RKO (cell line): ENCODE data around the gene ASIC2.

Source experiments
- DNase-seq: peaks from one replicate; pipeline ENCODE4 v3.0.0-alpha.2; 2016; ENCODE audit warnings: low spot score

ASIC2 gene

DNA sequence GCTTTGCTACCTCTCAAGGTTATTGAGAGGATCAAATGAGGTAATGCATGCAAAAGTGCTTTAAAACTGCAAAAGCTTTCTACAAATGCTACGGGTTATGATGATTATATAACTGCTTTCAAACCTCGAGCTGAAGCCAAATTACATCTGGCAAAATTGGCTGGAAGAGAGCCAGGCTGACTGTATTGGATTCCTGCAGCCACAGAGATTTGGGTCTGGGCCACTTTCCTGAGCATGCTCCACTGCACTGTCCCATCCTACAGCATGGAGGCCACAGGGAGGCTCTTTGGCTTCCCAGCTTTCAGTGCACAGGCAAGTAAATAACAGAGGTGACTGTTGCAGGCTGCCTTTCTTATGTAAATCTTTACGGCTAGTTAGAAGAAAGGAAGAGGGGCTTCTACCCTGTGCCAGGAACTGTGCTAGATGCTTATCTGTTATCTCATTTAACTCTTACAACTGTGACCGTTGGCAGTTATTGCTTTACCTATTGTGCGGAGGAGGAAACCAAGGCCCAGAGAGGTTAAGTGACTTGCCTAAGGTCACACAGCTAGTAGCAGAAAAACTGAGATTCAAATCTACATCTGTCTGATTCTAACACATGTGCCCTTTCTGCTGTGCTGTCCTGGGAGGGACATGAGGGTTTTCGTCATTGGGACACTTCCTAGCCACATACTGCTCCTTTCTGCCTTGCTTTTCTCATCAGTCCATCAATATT, 179.7 kb downstream of the ASIC2 start:
- DNase-seq, result no peak

DNA sequence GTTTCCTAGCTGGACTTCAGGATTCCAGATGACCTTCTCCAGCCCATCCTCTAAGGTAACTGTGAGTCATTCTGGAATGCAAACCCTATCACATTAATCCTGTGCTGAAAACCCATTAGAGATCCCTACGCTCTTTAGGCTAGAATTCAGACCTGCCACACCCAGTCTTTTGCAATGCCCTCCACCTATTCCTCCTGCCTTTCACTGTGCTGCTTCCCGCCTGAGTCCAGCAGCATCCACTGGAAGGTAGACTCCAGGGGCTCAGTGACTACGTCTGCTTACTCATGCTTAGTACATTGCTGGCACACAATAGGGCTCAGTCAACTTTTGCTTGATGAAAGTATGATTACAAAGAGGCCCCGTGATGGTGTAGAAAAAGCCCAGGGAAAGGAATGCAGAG, 180.3 kb downstream of the ASIC2 start:
- DNase-seq, result peak; percentile 62

DNA sequence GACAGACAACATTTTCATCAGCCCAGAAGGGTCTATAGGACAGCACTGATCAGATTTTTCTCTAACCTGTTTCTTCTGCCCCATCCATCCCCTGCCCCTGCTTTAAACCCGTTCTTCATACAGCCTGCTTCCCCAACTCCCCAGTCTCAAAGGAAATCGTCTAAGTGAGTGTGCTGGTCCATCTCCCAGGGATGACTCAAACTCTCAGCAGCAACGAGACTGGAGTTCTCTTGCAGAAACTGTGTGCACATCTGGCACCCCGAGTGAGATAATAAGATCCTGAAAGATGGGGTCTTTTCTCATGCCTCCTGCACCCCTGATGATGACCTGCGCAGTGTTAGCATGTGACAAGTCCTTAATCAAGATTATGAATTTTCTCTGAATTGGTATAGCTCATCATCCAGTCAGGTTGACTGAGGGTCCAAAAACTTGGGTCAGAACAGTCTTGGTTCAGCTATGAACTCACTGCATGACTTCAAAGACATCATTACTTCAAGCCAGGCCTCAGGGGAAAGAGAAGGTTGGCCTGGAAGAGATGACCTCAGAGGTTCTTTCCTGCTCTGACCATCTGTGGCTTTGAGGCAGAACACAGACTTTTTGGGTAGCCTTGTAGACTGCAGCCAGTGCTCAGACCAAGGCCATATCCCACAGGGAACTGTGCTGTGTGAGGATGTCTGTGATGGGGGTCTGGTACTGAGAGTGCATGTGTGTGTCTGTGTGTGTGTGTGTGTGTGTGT, 183.6 kb downstream of the ASIC2 start:
- DNase-seq, result no peak

DNA sequence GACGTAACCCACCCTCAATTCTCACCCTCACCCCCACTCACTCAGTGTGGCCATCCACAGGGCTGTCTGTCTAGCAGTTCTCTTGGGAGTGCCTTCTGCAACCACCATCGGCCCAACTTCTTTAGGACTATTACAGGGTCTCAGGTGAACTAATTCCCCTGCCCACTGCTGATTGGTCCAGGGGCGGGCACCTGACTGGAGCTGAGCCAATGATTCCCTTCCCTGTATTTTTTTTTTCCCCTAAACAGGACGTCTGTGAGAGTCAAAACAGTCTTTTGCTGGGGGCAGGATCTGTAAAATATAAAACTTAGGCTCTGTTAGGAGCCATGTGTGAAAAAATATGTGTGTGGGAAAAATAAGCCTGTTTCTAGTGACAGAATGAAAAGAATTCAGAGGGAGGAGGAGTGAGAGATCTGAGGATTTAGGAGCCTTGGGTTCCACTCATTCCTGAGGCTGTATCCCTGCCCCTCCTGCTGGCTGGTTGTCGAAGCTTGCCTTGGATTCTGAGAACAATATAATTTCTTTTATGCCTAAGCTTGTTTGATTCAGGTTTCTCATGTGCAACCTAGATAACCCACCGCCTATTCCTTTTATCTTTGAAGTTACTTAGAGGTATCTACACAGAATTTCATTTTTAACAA, 186.4 kb downstream of the ASIC2 start:
- DNase-seq, result no peak

DNA sequence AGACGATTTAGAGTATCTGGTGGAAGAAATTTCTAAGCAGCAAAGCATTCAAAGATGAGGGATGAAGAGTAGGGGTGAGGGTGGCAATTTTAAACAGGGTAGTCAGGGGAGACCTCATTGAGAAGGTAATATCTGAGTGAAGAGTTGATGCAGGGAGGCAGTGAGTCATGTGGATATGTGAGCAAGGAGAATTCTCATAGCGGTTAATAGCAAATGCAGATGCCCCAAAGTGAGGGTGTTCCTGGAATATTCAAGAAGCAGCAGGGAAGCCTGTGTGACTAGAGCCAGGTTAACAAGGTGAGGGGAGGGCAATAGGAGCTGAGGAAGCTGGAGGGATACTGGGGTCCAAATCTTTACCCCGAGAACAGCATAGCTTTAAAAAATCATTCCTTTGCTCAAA, 187.2 kb downstream of the ASIC2 start:
- no peak for DNase-seq

DNA sequence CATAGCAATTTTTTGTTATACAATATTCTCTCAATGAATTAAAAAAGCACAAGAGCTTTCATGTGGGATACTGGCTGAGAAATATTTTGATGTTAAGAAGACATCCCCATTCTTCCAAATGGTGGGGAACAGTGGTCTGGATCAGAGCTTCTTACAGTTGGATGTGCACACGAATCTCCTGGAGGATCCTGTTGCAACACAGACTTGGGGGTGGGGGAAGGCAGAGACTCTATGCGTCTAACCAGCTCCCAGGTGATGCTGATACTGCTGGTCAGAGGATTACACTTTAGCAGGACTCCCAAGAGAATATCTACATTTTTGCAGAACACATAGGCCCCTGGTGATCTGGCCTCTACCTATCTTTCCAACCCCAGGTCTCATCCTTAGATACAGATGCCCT, 193.2 kb downstream of the ASIC2 start:
- no peak for DNase-seq

DNA sequence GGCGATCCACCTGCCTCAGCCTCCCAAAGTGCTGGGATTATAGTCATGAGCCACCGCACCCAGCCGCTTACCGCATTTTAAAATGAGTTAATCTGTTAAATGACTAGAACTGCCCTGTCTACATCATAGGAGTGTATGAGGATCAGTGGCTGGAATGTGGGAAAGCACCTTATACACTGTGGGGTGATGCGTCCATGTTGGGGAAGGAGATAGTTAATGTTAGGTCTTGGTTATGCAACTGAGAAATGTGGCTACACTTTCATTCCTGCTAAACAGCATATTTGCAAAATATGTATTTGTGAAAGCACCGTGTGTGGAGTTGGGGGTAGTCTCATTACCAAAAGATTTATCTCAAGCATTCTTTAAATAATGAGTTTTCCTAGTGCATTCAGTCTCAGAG, 193.8 kb downstream of the ASIC2 start:
- DNase-seq, result no peak

DNA sequence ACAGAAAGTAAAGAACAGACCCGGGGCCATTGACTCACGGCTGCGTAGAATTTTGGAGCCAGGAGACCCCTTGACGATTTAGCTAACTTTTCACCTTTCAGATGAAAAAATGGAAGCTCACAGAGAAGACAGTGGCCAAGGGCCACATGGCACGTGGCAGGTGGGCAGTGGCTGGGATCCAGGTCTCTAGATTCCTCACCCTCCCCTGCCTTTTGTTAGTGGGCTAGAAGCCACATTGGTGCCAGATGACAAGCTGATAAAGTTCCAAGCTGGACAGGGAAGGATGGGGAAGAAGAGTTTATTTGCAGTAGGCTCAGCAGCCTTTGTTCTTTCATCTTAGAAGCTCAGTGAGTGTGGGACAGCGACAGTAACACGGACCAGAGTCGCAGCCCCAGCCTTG, 195.7 kb downstream of the ASIC2 start:
- no peak for DNase-seq

DNA sequence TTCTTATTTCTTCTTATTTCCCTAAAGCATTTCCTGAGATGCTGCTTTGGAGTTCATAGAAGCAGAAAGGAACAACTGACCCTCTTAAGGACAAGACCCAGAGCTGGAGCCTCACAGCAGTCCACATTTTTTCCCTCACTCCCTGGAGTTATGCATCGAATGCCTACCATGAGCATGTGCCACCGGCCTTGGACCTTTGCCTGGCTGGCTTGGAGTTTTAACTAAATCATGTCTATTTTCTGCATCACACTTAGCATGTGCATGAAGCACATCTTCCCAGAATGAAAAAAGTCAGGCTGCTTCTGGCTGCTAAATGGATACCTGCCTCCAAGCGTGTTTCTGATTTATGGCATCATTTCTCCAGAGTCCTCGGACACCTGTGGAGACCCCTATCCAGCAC, 196.9 kb downstream of the ASIC2 start:
- no peak for DNase-seq

DNA sequence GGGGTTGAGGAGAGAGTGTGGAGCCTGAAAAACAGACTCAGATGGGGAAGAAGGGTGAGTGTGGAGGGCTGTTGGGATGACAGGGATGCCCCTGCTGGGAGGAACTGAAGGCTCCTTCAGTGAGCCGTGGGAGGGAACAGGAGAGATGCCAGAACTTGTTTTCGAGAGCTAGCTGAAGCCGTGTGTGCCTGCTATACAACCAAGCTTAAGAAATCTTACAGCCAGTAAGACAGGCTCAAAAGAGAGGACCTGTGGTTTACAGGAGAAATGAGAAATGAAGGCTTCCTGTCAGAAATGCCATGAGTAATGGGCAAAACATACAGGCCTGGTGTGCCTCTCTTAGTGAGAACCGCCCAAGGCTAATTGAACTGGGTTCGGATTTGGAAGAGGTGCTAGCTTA, 201.8 kb downstream of the ASIC2 start:
- DNase-seq, result no peak

DNA sequence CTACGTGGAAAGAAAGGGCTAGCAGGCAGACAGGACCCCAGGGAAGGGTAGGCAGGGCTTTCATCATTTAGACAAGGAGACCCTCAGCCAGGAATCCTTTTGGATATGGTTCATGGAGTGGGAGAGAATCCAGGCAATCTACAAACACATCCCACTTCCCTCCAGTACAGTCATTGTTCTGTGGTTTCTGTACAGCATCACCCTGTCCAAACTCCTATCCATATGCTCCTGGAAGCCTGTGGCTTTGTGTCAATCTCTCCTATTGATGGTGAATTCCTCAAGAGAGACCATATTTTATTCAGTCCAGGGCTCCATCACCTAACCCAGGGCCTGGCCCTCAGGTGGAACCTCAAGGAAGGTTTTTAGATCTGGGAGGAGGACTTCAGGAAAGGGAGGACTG, 202.3 kb downstream of the ASIC2 start:
- no peak for DNase-seq

DNA sequence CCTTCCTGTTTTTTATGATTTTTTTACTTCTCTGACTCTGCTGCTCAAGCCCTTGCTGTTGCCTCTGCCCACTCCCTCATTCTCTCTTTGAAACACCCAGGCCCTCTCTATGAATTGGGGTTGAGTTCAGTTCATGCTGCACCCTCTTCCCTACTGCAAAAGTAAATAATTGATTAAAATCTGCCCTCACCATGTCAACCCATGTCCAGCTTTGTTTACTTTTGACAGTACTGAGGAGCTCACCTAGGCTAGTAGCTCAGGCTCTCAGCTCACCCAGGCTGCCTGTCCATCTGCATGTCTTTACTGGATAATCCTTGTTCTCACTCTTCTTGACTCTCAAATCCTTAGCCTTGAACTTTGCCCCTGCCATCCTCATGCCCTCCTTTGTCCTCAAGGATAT, 206.2 kb downstream of the ASIC2 start:
- no peak for DNase-seq

DNA sequence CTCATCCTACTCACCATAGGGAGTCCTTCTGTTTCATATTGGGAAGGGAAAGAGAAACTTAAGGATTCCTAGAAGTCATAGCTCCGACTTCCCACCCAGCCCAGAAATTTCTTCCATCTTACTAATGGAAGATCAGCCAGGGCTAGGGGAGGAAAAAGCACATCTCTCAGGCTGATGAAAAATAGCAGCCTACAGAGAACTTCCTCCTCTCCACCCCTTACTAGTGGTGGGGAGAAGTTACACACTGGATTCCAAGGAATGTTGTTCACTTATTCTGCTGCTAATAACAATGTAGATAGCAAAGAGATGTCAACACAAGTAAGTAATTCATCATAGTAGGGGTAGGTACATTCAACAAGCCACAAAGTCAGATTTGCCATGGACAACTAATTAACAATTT, 207.1 kb downstream of the ASIC2 start:
- no peak for DNase-seq

DNA sequence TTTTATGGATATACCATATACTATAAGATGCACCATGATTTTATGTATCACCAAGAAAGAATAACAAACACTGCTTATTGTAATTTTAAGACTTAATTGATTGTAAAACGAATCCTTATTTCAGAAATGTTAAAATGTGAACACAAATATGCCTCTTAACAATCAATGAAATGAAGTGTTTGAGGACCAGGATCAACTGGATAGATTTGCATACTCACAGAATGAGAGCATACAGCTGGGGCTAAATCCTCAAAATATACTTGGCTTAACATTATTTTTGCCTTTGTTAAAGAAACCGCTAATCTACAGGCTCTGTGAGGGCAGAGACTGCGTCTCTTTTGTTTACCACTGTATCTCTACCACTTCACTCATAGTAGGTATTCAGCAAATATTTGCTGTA, 207.8 kb downstream of the ASIC2 start:
- no peak for DNase-seq

DNA sequence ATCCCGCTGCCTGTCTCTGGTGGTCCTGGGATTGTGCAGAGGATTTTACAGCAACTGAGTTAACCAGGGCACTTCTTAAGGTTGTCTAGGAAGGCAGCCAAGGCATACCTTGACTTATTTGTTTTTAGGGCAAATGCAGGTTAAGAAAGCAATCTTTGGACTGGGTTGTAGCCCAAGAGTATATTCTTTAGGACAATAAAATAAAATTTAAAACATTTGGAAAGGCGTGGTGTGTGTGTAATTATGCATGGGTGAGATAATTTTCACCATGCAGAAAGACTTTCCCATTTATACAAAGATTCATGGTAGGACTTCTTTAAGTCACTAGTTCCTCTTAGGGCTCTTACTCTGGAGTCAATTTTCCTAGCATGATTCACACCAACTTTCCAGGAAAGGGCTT, 208.3 kb downstream of the ASIC2 start:
- no peak for DNase-seq

DNA sequence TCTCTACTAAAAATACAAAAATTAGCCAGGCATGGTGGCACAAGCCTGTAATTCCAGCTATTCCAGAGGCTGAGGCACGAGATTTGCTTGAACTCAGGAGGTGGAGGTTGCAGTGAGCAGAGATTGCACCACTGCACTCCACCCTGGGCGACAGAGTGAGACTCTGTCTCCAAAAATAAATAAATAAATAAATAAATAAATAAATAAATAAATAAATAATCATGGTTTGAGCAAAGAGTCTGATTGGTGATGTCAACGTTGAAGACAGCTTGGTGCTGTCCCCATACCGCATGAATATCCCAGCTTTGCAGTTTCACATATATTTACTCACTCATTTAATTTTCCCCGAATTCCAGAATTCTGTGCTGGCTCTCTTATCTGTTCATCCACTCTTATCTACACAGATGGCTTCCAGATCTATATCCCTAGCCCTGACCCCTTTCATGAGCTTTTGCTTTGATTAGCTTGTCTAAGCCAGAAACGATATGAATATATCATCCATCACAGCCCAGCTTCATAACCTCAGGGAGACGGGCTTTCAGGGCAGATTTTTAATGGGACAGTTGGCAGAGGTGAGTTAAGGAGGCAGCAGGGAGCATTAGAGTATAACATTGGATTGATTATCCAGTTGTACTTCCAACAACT, 210.4 kb downstream of the ASIC2 start:
- no peak for DNase-seq

DNA sequence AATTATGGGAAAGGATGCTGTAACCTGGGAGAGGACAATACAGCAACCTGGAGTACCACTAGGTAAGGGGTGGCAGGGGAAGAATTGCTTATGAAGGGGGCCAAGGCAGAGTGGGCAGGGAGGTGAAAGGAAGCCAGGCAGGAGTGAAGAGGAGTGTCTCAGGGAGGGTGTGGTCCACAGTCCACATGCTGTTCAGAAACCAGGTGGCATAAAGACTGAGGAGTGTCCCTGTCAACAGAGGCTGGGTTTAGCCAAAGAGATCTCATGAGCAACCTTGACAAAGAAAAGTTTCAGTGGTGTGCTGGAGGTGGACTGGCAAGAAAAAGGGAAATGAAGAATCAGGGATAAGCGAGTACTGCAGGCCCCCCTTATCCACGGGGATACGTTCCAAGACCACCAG, 213.0 kb downstream of the ASIC2 start:
- no peak for DNase-seq

DNA sequence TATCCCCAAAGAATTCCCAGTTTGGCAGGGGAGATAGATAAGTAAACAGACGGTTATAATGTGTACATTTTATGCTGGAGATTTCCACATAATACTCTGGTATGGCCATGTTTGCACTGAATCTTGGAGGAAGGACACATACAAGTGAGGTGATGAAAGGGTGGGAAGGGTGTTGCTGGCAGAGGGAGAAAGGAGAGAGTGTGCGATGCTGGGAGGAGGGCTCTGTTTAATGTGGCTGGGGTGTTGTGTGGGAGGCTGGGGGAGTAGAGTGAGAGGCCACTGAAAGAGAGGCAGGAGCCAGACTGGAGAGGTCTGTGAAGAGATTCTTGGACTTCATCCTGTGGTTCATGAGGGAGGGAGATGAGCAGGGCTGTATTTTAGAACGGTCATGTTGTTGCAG, 213.9 kb downstream of the ASIC2 start:
- no peak for DNase-seq

DNA sequence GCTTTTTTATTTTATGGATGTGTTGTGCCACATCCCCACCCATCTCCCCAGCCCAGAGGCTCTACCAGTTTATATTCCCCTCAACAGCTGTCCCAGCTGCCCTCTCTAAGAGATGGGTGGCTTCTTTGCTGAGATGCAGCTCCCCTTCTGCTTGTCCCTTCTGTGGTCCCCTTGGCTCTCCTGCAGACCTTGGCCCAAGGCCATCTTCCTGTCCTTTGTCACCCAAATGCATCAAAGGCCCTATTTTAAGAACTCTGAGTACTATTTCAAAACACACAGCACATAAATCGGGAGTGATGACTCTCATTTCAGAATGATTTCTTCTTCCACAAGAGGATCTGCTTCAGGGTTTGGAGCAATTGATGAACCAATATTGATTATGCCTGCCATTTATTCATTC, 216.1 kb downstream of the ASIC2 start:
- no peak for DNase-seq

DNA sequence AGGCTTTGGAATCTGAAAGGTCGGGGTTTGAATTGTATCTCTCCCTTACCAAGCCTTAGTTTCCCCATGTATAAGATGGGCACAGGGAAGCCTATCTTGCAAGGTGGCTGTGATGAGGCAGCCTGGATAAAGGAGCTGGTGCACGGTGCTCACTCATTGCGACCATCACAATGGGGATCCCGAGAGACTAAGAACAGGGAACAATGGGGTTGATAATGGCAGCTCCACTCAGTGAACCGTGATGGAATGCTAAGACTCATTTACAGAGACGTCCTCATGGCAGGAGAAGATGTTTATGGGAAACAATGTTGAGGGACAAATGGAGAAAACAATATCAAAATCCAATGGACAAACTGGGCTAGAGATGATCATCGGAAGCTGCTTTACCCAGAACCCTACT, 219.7 kb downstream of the ASIC2 start:
- DNase-seq, result no peak

DNA sequence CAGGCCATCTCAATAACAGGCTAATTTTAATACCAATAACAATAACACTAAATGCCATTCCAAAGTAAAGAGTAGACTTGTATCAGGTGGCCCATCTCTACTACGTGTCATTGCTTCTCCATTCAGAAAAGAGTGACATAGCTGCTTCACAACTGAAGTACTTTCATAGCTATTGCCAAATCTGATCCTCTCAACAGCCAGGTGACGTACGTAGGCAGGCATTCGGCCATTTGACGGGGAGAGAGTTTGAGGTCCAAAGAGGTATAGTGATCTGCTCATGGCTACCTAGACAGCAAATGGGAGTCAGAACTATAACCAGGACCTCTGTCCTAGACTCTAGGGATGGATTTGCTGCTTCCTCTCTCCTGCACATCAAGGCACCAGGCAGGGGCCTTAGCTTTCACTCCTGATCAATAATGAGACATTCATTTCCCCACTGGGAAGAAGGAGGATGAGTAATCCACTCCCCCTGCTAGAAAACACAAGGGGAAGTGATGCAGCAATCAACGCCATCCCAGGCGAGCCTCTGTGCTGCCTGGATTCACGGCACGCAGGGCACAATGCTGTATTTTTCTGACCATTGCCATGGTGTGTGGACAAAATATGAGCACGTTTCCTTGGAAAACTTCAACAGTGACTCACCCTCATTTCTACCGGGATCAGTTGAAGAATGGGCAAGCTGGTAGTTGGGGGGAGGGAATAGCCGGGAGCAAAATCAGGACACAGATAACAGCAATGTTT, 220.5 kb downstream of the ASIC2 start:
- no peak for DNase-seq

DNA sequence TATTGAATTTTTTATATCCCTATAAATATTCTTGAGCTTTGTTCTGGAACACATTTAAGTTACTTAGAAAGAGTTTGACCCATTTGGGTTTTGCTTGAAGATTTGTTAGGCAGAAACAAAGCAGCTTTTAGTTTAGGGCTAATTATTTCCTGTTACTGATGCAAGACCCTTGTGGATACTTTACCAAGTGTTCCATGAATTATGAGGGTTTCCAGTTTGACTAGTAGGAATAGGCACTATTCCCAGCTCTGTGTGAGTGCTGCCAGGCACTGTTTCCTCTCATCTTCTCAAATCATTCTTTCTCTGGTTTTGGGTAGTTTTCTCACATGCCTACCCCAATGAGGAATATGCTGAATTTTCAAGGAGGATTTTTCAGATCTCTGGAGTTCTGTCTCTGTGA, 221.4 kb downstream of the ASIC2 start:
- DNase-seq, result no peak
